COLO829 (cell line): ENCODE results near the gene MSH3.
"Not testable (repeated sequence)": the region's sequence is repeated elsewhere in the genome, so short reads cannot be mapped to it uniquely, and the experiment has no call there.

Experiments
- DNase-seq: peaks from one replicate; pipeline ENCODE4 v3.0.0; 2012; ENCODE audit warnings: low spot score

The MSH3 gene

GRCh38 chr5:80755626-80756025 is 101.2 kb downstream of the MSH3 start:
- no peak for DNase-seq

GRCh38 chr5:80756292-80756691 is 101.8 kb downstream of the MSH3 start:
- no peak for DNase-seq

GRCh38 chr5:80757290-80757689 is 102.8 kb downstream of the MSH3 start:
- DNase-seq = no peak

- DNase-seq = no peak
Measured at GRCh38 chr5:80759866-80760577, 105.6 kb downstream of the MSH3 start.

- no peak for DNase-seq
Measured at GRCh38 chr5:80760680-80761079, 106.2 kb downstream of the MSH3 start.

GRCh38 chr5:80761176-80761575 is 106.7 kb downstream of the MSH3 start:
- DNase-seq = no peak

GRCh38 chr5:80761966-80762365 is 107.5 kb downstream of the MSH3 start:
- no peak for DNase-seq

GRCh38 chr5:80762573-80762972 is 108.1 kb downstream of the MSH3 start:
- no peak for DNase-seq

- DNase-seq = no peak
Measured at GRCh38 chr5:80763211-80763610, 108.8 kb downstream of the MSH3 start.

- DNase-seq = no peak
Measured at GRCh38 chr5:80763873-80764647, 109.6 kb downstream of the MSH3 start.

GRCh38 chr5:80764786-80765185 is 110.3 kb downstream of the MSH3 start:
- DNase-seq = no peak

GRCh38 chr5:80777347-80778287 is 123.2 kb downstream of the MSH3 start:
- DNase-seq = no peak

GRCh38 chr5:80780024-80780423 is 125.6 kb downstream of the MSH3 start:
- no peak for DNase-seq

- DNase-seq = no peak
Measured at GRCh38 chr5:80780761-80781285, 126.4 kb downstream of the MSH3 start.

- DNase-seq = no peak
Measured at GRCh38 chr5:80781356-80781755, 126.9 kb downstream of the MSH3 start.

- DNase-seq = no peak
Measured at GRCh38 chr5:80782626-80783025, 128.2 kb downstream of the MSH3 start.

- DNase-seq = not testable (repeated sequence)
Measured at GRCh38 chr5:80783751-80784150, 129.3 kb downstream of the MSH3 start.

- DNase-seq = peak; percentile 23
Measured at GRCh38 chr5:80784451-80784850, 130.0 kb downstream of the MSH3 start.

- DNase-seq = not testable (repeated sequence)
Measured at GRCh38 chr5:80789319-80790016, 135.0 kb downstream of the MSH3 start.

- no peak for DNase-seq
Measured at GRCh38 chr5:80790698-80791097, 136.2 kb downstream of the MSH3 start.

GRCh38 chr5:80793354-80793753 is 138.9 kb downstream of the MSH3 start:
- DNase-seq = no peak

- DNase-seq = no peak
Measured at GRCh38 chr5:80796846-80797245, 142.4 kb downstream of the MSH3 start.
